Spleen (tissue), 11 donors: ENCODE measurements around the gene GOSR1. TPM values are rescaled to one million over a fixed set of nuclear protein-coding genes. Genes with fewer than 3 reads are reported as not detected.

Experiments
- DNase-seq: peaks from one replicate; pipeline ENCODE4 v3.0.0-alpha.2; 2020
- H3K27ac ChIP-seq, 8 donors: fragments of 200-600 bp; sonication (generic) in 7 of 8; 1 replicate in 4 of 8; 2 replicates in 4 of 8; pipeline versions ENCODE4 v1.5.0 to v1.8.0; 2016 to 2021; ENCODE audit warnings: inconsistent platforms in 4 of 8, mild to moderate bottlenecking in 4 of 8, moderate library complexity in 1 of 8
- H3K27me3 ChIP-seq, 7 donors: fragments of 200-600 bp; sonication (generic) in 6 of 7; replicated peaks in 1 of 7; 1 replicate in 4 of 7; 2 replicates in 3 of 7; pipeline versions ENCODE4 v1.5.0 to v1.8.0; 2016 to 2021; ENCODE audit warnings: inconsistent platforms in 3 of 7, mild to moderate bottlenecking in 1 of 7
- H3K36me3 ChIP-seq, 6 donors: fragments of 200-600 bp; sonication (generic) in 5 of 6; 1 replicate in 4 of 6; 2 replicates in 2 of 6; pipeline versions ENCODE4 v1.5.0 to v1.8.0; 2016 to 2021; ENCODE audit warnings: inconsistent platforms in 2 of 6
- H3K4me1 ChIP-seq, 6 donors: fragments of 200-600 bp; sonication (generic) in 5 of 6; 1 replicate in 3 of 6; 2 replicates in 3 of 6; pipeline versions ENCODE4 v1.5.0 to v1.8.0; 2016 to 2021; ENCODE audit warnings: inconsistent platforms in 3 of 6
- H3K4me3 ChIP-seq, 8 donors: fragments of 200-600 bp; sonication (generic) in 7 of 8; 1 replicate in 4 of 8; 2 replicates in 4 of 8; pipeline versions ENCODE4 v1.5.0 to v1.8.0; 2016 to 2021; ENCODE audit warnings: inconsistent platforms in 4 of 8, mild to moderate bottlenecking in 4 of 8, moderate library complexity in 2 of 8
- H3K9me3 ChIP-seq, 8 donors: fragments of 200-600 bp; sonication (generic) in 7 of 8; 1 replicate in 4 of 8; 2 replicates in 4 of 8; pipeline versions ENCODE4 v1.5.0 to v1.8.0; 2016 to 2021; ENCODE audit warnings: inconsistent platforms in 4 of 8
- CTCF ChIP-seq, 11 experiments: fragments of 200-600 bp in 7 of 11; fragments of 450-650 bp in 4 of 11; sonication (generic) in 4 of 11; IDR thresholded peaks in 8 of 11; conservative IDR thresholded peaks in 3 of 11; 1 replicate in 7 of 11; 2 replicates in 4 of 11; pipeline versions ENCODE4 v1.4.0 to v1.8.0; 2016 to 2021; ENCODE audit warnings: antibody characterized with exemption in 11 of 11, inconsistent platforms in 4 of 11, mild to moderate bottlenecking in 1 of 11
- POLR2A ChIP-seq, 3 donors: fragments of 450-650 bp; IDR thresholded peaks; one replicate each; pipeline ENCODE4 v1.5.1; 2017; ENCODE audit warnings: antibody characterized with exemption in 3 of 3, mild to moderate bottlenecking in 1 of 3
- POLR2AphosphoS5 ChIP-seq, 3 donors: sonication (generic); formaldehyde crosslinking; IDR thresholded peaks; one replicate each; pipeline ENCODE4 v1.5.1; 2017; ENCODE audit warnings: antibody characterized with exemption in 3 of 3
- WGBS, 5 donors: extraction: QIAGEN DNeasy Blood & Tissue Kit in 3 of 5; methylation state at CpG; one replicate each; pipeline versions ENCODE4 v1.1.5 to v1.1.7; 2013 to 2018; 5-methylcytosine and 5-hydroxymethylcytosine counted together
- intact Hi-C: fragments of 100-400 bp; cut with DNase I; formaldehyde crosslinking; loops from one replicate; pipeline ENCODE4 v1.15.0; 2023; ENCODE audit warnings: low total_unique reads
- polyA plus RNA-seq, 3 donors: library from polyadenylated mRNA; stranded (reverse); fragments of 200-250 nt; gene quantifications; one replicate each; pipeline ENCODE4 v1.2.1, GENCODE V29; 2013
- total RNA-seq, 7 donors: library from RNA; depleted of rRNA in 3 of 7; stranded (reverse); fragments of >200 nt in 3 of 7; fragmentation: NEBNext Ultra II Directional in 4 of 7; extraction: Animal tissue kit (Norgen Biotek cat#: 25700) in 4 of 7; gene quantifications; one replicate each; pipeline versions ENCODE4 v1.1.0 to v1.2.1, GENCODE V29; 2016 to 2021
- donor health status: healthy with polysubstance abuse.
- donor health status: DM: no; HTN: no; CAD: no; lungs with moderate emphysema.
- donor health status: DM: no; HTN: no; CAD: no.
- donor health status: Bipolar disorder and iron deficiency.
- donor health status: healthy.
- donor health status: DM: no; HTN: no; CAD: no.
- donor health status: DM: yes; HTN: yes; CAD: no.

Gene GOSR1
- total and polyA plus RNA-seq, 10 donors, result 10.8 to 56.6 (median 48.4) TPM

- Histone ChIP-seq H3K9me3 (no peaks in the 10 kb centered on the region), H3K4me3 (no peak overlapping the region), H3K27me3 (no peaks in the 10 kb centered on the region), H3K4me1 (peaks cover 0 to 5% (median 0%) of the 10 kb centered on the region in 6 donors), H3K36me3 (peaks cover 0 to 100% (median 77%) of the 10 kb centered on the region in 6 donors), H3K27ac (no peak overlapping the region)
- intact Hi-C loops, result no loop called here
- no peak for TF ChIP-seq CTCF (IDR thresholded peaks at IDR 0.05 in 8 of 11, conservative IDR thresholded peaks at IDR 0.05 in 3 of 11)
- no peak for TF ChIP-seq POLR2A (IDR thresholded peaks at IDR 0.05)
- TF ChIP-seq POLR2AphosphoS5 (IDR thresholded peaks at IDR 0.05), result no peak
- no peak for DNase-seq
These were observed 18.4 kb downstream of the GOSR1 start for GRCh38 chr17:30495586-30495985.

GRCh38 chr17:30503558-30503957 lies 26.4 kb downstream of the GOSR1 start:
- no peak for TF ChIP-seq POLR2AphosphoS5 (IDR thresholded peaks at IDR 0.05)
- no peak for TF ChIP-seq CTCF (IDR thresholded peaks at IDR 0.05 in 8 of 11, conservative IDR thresholded peaks at IDR 0.05 in 3 of 11)
- TF ChIP-seq POLR2A (IDR thresholded peaks at IDR 0.05), result no peak
- H3K27me3 ChIP-seq, result no peaks in the 10 kb centered on the region
- H3K27ac ChIP-seq, result no peak overlapping the region
- H3K4me3 ChIP-seq, result no peak overlapping the region
- intact Hi-C loops, result no loop called here
- peaks cover 0 to 11% (median 0%) of the 10 kb centered on the region in 6 donors for H3K4me1 ChIP-seq
- H3K9me3 ChIP-seq, result no peaks in the 10 kb centered on the region
- 93 to 94% (median 94%) methylated on average over 4 of the region's 4 CpGs for WGBS, 5 donors
- H3K36me3 ChIP-seq, result peaks cover 0 to 97% (median 56%) of the 10 kb centered on the region in 6 donors
- DNase-seq, result no peak

- TF ChIP-seq POLR2AphosphoS5 (IDR thresholded peaks at IDR 0.05) (no peak), POLR2A (IDR thresholded peaks at IDR 0.05) (no peak), CTCF (IDR thresholded peaks at IDR 0.05 in 8 of 11, conservative IDR thresholded peaks at IDR 0.05 in 3 of 11) (no peak)
- H3K36me3 ChIP-seq, result peaks cover 0 to 86% (median 47%) of the 10 kb centered on the region in 6 donors
- intact Hi-C loops, result no loop called here
- no peak overlapping the region for H3K27ac ChIP-seq
- H3K4me1 ChIP-seq, result peaks cover 0 to 11% (median 0%) of the 10 kb centered on the region in 6 donors
- H3K9me3 ChIP-seq, result no peaks in the 10 kb centered on the region
- DNase-seq, result no peak
- no peaks in the 10 kb centered on the region for H3K27me3 ChIP-seq
- WGBS, 5 donors, result 81 to 91% (median 89%) methylated on average over 6 of the region's 6 CpGs
- no peak overlapping the region for H3K4me3 ChIP-seq
These were observed 28.7 kb downstream of the GOSR1 start for GRCh38 chr17:30505868-30506417.

- no peaks in the 10 kb centered on the region for H3K9me3 ChIP-seq
- TF ChIP-seq CTCF (IDR thresholded peaks at IDR 0.05 in 8 of 11, conservative IDR thresholded peaks at IDR 0.05 in 3 of 11) (no peak), POLR2A (IDR thresholded peaks at IDR 0.05) (no peak), POLR2AphosphoS5 (IDR thresholded peaks at IDR 0.05) (no peak)
- H3K36me3 ChIP-seq, result peaks cover 0 to 86% (median 44%) of the 10 kb centered on the region in 6 donors
- DNase-seq, result no peak
- WGBS, 5 donors, result 83 to 96% (median 89%) methylated on average over 1 of the region's 1 CpG
- H3K27ac ChIP-seq, result no peak overlapping the region
- H3K4me1 ChIP-seq, result peaks cover 0 to 11% (median 0%) of the 10 kb centered on the region in 6 donors
- H3K4me3 ChIP-seq, result no peak overlapping the region
- intact Hi-C loops, result no loop called here
- no peaks in the 10 kb centered on the region for H3K27me3 ChIP-seq
These were observed 29.3 kb downstream of the GOSR1 start for GRCh38 chr17:30506481-30506880.
